Measurements from ENCODE around the gene JAK1.
A peak's percentile ranks its signal among the peaks of the same experiment; 100 is the strongest.

Gene JAK1

DNA sequence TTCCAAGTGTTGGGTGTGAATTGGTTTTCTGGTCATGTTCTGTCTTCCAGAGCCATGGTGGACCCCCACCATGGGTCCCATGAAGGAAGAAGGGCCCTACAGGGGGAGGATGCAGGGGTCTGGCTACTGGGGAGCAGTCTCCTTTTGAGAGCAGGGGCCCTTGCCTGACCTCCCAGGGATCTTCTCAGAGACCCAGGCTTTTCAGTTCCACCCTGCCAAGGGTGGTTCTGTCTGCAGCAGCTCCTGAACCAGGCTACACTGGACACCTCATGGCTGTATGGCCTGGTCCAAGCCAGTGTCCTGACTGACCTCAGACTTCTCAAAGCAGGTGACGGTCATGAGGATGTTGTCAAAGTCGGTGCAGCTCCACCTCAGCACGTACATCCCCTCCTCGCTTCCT lies 109.0 kb downstream of the JAK1 start:
- DNase-seq, result no peak

DNA sequence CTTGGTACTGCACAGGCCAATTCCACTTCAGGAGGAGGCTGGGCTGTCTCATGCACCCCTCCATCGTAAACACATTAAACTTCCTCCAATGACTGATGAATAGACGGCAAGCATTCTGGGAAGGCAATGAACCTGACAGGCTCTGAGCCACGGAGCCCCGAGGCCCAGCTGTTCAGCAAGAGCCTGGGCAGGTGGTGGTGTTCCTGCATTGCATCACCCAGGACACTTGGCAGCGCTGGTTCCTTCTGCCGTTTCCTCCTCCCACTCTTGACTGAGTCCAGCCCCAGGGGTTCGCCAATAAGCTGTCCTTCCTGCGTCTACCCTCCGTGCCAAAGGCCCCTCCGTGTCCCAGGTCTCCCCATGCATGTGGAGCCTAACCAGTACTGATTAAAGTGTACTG lies 109.8 kb downstream of the JAK1 start:
- DNase-seq, result no peak

DNA sequence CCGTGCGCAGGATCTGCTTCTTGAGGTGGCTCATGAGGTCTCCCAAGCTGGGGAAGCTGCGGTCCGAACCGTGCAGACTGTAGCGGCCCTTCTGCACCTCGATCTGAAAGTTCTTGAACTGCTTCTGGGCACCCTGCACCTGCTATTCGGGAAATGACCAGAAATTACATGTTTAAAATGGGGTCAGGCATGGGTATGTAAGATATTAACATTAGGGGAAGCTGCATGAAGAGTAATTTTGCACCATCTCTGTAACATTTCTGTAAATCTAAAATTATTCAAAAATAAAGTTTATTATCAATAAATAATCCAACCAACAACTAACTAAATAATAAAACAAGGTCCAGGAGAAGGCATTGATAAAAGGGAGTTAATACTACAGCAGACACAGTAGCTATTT lies 110.8 kb downstream of the JAK1 start:
- no peak for DNase-seq

DNA sequence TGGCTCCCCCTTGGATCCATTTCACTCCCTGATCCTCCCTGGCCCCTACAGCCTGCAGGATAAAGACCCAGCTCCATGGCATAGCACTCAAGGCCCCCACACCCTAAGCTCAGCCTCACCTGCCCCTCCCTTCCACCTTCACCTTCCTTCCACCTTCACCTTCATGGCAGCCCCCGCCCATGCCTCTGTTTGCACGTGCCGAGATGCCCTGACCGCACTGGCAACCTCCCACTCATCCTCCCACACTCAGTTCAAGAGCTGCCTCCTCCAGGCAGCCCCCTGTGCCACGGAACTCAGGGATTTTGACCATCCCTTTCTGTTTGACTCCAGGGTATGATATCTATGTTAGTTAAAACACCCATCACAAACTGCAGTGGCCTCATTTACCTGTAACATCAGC lies 111.7 kb downstream of the JAK1 start:
- no peak for DNase-seq

DNA sequence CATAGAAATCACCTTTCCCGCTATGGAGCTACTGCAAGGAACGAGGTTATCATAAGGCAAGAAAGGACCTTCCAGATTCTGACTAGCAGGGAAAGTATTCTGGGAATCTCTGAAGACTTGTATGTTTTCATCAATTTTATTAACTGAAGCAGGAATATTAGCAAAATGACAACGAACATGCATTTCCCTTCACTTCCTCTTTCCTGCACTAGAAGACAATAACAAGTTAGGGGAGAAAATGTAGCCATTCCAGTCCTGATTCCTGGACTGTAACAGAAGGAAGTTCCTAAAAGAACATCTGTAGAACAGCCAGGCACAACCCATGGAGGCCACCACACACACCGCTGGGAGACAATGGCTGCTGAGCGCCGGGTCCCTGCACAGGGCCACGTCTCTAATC lies 114.7 kb downstream of the JAK1 start:
- DNase-seq, result peak; percentile 4 to 21

DNA sequence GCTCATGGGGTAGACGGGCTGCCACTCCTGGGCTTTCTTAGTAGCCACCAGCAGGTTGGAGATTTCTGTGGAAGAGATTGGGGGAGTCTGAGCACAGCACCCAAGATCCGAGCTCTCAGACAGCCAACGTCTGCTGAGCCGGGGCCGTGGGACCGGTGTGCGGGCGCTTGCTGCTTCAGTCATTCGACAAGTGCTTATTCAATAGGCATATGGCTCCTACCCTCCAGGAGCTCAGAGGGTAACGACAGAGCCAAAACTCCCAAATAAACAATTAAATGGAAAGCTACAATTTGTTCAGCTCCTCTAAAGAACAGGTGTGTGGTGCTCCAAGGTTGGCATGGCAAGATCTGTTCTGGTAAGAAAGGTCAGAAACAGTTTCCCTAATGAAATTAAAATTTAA lies 115.5 kb downstream of the JAK1 start:
- no peak for DNase-seq

DNA sequence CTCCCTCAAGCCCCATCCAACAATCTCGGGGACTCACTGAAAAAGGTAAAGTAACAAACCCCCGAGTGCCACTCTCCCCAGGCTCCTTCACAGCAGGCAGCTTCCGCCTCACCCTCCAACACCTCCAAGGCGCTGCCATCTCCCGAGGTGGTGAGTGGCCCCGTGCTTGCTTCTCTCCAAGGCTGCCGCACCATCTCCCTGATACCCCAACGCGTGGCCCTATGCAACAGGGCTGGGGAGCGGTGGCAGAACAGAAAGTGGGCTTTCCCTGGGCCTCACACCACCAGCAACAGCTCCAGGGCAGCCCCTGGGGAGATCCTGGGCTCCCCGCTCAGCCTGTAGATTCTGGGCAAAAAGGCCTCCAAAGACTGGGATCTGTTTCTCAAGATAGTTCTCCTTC lies 116.4 kb downstream of the JAK1 start:
- no peak for DNase-seq

DNA sequence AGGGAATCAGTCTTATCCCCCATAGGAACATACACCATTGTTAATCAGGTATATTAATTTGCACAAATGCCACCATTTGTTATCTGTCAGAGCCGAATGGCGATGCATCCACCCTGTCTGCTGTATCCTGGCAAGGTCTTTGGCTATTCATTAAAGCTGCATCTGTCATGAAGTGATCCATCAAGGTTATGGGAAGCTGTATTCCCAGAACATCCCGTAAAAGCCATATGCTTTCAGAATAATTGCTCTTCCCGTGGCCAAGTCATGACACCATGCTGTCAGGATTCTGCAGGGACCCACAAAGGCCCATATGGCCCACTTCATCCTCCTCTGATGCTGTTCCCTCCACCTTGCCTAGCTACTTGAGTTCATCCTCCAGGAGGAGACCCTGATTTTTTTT lies 117.5 kb downstream of the JAK1 start:
- DNase-seq, result no peak

DNA sequence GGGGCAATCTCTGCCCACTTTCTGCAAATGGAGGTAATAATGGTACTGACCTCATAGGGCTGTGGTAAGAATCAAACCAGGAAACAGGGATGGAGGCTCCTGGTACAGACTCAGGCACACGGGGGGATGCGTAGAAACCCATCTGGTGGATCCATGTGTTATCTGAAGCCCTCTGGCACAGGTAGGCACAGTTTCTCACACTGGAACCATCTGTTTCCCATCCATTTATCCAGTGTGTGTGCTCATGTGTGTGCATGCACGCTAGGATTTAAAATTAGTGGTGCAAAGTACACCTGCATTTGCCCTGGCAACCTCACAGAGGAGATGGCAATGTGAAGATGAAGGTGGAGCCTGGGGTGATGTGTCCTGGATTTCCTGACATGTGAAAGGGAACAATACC lies 118.2 kb downstream of the JAK1 start:
- no peak for DNase-seq

DNA sequence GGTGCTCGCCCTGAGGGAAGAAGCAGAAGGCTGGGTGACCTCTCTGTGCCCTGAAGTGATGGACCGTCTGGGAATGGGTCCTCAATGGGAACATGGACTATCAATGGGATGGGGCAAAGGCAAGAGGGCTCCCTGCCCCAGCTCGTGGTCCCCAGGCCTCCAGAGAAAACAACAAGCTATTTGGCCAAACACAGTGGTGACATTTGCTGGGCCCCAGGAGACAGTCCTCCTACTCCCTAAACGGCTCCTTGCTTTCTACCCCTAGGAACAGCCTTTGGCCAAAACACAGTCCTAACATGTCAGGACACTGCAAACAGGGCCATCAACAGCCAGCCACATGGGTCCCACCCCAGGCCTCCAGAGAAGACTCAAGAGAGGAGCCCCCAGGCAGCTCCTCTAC lies 118.7 kb downstream of the JAK1 start:
- DNase-seq, result no peak

DNA sequence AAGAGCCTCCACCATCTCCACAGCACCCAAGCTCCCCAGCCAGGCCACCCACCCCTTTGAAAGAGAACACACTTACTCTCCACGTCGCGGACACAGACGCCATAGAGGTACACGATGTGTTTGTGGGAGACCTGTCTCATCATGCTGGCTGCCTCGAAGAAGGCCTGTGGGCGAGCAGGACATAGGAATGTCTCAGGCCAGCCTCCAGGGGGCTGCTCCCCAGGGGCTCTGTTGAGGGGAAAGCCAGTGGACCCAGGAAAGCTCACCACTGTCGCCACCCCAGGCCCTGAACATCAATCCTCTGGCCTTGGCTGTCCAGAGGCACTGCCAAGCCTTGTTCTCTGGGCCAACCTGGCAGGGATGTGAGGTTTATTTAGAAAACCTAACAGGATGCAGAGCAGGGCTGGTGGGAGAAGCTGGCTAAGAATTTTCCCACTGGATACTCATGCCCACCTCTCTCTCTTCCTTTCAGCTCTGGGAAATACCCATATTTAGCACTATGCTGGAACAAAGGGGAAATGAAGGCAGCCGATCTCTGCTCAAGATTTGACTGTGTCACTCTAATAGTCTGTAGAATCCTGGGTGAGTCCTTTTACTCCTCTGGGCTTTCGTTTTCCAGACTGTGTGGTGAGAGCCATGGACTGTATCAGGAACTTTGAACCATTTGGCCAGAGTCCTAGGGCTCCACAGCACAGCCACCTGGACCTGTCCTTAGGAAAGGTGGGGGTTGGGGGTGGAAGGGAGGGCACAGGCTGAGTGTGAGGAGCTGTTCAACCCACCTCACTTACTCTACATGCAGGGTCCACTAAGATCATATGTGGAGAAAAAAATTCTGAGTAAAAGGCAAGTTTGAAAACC lies 119.5 kb downstream of the JAK1 start:
- DNase-seq, result no peak

DNA sequence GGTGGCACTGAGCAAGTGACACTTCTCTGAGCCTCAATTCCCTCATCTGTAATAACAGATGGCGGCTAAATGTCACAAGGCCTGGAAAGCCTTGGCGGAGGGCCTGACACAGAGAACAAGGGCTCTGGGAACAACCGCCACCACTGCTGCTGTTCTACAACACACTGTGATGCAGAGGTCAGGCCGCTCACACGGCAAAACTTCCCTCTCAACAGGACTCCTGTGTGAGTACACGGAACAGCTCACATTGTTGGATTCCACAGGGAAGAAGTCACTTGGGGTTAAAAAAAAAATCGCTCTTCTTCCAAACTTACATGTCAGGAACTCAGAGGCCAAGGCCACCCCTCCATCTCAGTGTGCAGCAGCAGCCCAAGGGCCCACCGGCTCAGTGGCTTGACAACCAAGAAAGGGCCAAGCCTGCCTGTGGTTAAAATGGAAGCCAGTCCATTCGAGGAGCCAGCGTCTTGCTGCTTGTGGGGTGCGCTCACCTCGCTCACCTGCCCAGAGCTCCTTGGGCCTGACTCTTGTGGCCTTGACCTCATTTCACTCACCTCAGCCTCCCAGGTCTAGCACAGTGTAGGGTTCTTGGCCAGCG lies 120.4 kb downstream of the JAK1 start:
- no peak for DNase-seq

DNA sequence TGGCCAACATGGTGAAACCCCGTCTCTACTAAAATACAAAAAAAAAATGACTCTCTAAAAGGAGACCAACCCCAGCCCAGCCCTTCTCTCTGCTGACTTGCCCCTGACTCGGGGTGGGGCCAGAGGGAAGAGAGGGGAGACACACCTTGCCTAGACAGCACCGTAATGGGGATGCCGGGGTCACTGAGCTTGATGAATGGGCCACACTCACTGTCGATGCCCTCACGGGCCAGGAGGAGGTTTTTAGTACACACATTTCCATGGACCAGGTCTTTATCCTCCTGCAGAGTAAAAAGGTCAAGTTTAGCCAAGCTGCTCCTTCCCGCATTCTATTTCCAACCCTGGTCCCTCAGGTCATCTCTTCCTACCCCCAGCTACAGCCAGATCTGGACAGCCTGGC lies 121.7 kb downstream of the JAK1 start:
- DNase-seq, result no peak

DNA sequence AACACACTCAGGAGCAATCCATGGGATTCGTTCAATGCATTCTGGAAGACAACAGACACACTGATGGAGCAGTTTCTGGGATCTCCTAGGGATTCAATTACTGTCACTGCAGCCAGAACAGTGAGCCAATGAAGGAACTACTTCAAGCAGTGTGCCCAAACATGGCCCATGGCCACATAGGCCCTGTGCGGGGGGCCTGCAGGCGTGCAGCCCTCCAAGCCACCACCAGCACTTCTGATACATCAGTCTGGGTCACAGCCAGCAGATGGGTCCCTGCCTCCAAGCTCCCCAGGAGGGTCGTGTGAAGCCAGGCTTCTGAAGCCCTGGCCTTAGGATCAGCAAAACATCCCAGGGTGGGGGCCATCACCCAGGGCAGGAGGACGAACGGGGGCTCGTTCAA lies 122.2 kb downstream of the JAK1 start:
- no peak for DNase-seq

DNA sequence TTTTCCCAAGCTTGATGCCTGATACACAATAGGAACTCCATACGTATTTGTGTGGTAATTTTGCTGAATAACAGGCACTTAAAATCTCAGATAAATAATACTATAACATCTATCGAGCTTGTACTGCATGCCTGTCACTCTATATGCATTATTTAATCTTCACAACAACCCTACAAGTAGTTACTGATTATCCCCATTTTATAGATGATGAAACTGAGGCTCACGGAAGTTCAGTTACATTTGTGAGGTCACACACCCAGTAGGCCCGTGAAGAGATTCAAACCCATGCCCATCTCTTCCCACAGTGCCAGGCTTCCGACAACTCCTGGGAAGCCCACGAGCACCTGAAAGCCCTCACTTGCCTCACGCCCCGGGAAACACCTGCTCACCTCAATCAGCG lies 122.7 kb downstream of the JAK1 start:
- no peak for DNase-seq

DNA sequence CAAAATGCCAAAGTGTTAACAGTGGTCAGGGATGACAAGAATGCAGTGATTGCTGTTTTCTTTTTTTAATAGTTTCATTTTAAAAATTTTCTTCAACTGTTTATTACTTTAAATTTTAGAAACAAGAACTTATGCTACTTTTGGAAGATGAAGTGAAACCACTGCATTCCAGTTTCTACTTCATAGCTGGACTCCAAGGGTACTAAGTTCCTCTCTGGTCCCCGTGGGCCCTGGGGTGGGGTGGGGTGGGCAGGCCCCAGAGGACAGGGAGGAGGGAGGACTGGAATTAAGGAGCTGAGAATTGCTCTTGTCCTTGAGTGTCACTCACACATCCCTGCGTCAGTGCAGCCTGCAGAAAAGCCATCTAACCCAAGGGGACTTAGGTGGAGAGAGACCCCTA lies 124.1 kb downstream of the JAK1 start:
- DNase-seq, result no peak

DNA sequence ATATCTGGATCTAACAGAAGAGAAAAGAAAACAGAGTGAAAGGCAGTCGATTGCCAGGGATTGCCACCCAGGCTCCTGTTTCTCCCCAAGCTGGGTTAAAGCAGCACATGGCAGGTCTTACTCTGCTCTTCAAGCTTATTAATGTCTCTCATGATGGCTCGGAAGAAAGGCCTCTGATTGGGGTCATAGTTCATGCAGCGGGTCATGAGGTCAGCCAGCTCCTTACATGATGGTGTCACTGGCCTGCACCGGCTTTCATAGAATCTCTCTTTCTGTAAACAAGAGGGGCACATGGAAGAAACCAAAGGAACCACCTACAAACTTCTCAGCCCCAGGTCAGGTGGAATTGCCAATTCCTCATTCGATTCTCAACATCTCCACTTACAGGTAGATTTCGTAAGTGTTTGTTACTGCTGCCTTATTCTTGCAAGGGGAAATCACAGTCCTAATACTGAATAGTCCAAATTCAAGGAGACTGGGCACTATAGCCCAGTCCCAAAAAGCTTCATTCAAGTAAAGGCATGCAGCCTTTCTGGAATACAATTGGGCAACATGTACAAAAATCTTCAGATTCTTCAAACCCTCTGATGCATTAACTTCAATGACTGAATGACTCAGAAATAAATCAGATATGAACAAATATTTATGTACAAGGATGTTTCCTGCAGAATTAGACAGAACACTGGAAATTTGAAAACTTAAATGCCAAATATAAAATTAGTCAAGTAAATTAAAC lies 124.9 kb downstream of the JAK1 start:
- no peak for DNase-seq

DNA sequence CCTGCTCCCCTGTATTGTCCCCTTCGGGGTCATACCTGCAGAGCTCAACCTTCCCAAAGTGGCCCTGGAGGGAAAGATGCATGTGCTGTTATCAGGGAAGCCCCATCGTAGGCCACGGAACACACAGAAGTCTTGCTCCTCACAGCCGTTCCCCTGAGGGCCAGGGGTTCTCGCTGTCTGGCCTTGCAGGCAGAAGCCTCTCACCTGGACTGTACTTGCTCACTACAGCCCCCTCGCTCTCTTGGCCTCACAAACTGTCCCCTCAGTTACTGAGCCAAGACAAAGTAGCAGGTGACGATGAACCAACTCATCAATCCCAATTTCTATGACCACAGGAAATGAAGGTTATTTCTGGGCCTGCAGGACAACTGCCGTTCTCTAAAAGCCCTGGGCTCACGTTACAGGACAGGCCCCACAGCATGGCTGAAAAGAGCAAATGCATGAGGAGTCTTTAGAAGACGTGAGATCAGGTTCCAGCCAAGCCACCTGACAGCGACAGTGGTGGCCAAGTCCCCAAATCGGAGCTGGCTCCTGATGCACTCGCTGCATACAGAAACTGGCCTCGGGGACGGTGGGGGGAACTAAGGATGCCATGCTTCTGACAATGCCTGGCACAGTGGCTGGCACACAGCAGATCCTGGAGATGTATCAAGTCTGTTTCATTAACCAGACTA lies 126.5 kb downstream of the JAK1 start:
- no peak for DNase-seq

DNA sequence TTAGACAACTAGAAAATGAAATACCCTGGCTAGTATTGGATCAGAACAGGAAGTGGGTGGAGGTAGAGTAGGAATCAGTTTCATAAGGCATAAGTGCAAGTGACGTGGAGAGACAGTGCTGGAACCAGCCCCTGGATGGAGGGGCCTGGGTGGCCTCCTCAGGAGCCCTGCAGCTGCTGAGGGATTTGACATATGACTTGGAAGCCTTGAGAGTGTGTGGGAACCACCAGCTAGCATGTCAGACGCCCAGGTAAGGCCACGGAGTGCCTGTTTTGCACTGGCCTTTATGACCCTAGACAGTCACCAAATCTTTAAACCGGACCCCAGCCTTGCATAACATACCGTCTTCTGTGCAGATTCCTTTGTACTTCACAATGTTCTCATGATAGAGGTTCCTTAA lies 127.1 kb downstream of the JAK1 start:
- DNase-seq, result no peak

DNA sequence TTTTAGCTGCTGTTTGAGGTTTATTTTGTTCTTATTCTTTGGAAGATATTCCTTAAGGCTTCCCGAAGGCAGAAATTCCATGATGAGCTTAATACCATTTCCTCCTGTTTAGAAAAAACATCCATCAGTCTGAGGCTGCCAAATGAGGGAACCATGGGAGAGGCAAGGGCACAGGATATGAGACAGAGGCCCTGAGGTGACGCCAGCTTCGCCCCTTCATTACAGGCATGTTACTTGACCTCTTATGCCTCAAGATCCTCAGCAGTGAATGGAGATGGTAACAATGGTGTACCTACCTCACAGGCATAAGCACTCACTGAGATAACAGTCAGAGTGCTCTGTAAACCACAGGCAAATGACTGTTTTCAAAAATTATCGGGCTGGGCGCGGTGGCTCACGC lies 127.9 kb downstream of the JAK1 start:
- DNase-seq, result no peak

DNA sequence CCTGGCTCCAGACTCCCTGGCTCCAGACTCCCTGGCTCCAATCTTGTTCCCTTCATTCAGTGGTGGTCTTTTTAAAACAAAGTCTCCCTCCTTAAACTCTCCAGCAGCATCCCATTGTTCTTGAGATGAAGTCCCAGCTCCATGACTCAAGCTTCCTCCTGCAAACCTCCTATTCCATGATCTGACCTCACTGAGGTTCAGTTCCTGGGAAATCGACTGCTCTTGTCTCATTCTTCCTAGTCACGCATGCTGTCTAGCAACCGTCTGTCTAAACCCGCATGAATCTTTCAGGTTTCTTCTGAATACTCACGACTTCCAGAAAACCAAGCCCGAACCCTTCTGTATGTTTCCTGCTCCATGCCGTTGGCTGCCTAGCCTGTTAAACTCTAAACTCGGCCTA lies 129.5 kb downstream of the JAK1 start:
- DNase-seq, result no peak

DNA sequence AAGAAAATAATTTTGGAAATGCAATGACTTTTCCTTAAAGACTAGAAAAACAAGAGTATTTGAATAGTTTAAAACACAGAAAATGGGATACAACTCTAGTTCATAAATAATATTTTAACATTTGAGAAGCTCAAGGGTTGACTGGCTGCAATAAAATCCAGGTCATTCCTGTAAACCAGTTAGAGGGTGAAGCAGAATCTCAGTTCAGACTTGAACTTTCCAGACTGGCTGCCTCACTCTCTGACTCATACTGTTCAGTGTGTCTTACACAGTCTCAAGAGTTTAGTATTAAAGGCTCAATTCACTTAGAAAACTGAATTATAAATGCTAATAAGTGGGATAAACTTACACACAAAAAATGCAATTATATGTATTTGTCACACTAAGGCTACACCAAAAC lies 131.6 kb downstream of the JAK1 start:
- DNase-seq, result no peak

DNA sequence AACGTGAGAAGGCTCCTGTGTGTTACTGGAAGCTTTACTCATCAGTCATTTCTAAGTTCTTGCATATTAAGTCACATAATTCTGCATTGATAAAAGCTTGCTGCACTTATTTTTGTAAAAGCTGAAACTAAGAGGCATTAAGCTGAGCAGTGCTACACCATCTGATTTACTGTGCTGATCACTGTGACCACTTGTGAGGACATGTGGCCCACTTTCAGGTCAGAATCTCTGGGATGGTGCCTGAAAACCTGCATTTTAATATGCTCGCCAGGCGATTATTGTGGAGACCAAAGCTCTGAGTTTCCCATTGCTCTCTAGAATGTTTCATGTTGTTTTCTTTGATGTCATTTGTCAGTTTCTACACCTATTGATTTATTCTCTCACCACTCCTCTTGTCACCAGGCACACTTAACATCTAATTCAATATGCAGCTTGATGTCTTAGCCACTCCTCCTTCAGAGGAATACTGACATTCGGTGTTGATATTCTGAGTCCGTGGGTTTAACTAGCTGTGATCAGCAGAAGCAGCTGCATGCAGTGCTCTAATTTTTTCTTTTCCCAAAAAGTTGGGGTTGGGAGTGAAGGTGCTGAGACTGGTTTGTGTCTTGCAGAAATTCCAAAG lies 136.2 kb downstream of the JAK1 start:
- no peak for DNase-seq

Measured in Kasumi-1 (cell line).